ENCODE measurements around the gene STARD9. TPM values are rescaled to one million over a fixed set of nuclear protein-coding genes. Genes with fewer than 3 reads are reported as not detected.

STARD9 gene
- total RNA-seq (ENCODE audit: unreplicated experiment) = 7.2 TPM
- long read RNA-seq, partial matches to known transcripts = 1 of 1 reads
- long read RNA-seq, other reads (novel, unspliced or antisense) = 0 of 1 reads

DNA sequence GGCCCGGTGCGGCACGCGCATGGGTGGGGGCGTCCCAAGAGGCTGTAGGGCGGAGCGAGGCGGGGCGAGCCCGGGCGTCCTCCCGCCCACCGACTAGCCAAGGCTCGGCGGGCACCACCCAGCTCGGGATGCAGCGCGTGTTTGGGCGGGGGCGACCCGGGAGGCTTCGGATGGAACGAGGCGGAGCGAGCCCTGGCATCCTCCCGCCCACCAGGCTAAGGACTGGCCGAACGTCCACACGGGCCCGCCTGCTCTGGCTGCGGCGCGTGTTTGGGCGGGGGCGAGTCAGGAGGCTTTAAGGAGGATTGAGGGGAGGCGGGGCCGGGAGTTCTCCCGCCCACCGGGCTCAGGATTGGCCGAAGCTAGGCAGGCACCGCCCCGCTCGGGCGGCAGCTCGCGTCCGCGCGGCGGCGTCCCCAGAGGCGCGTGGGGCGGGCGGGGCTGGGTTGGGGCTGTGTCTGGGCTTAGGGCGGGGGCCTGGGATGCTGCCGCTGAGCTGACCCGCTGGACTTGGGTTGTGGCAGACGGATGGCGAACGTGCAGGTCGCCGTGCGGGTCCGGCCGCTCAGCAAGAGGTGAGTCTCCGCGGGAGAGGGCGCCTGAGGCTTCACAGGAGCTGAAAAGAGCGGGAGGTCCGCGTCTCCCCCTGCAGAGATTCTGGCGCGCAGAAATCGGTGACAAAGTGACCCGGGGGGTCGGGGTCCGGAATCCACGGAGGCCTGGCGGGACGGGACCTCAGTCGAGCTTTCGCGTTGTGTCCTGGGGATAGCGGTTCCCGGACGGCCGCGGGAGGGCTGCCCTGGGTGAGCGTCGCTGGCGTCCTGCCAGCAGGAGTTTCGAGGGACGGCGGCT lies at the start of gene STARD9:
STARD9 (plus strand) TSS at position 419 of the 852 bp plus-strand sequence; CDS start at position 529, 110 bp downstream.
- Mint-ChIP-seq H3K36me3 (ENCODE audit: low read depth, unreplicated experiment) (peaks cover 13% of the 10 kb centered on the region), H3K27me3 (ENCODE audit: unreplicated experiment) (peaks cover 8% of the 10 kb centered on the region), H3K27ac (ENCODE audit: unreplicated experiment) (peak within 1 kb of the TSS; percentile 70), H3K4me3 (ENCODE audit: unreplicated experiment) (peak within 1 kb of the TSS; percentile 91), H3K9me3 (ENCODE audit: unreplicated experiment) (no peaks in the 10 kb centered on the region), H3K4me1 (ENCODE audit: unreplicated experiment) (peaks cover 21% of the 10 kb centered on the region)
- peak; percentile 97 for DNase-seq (ENCODE audit: low spot score)
- TF ChIP-seq, protein P1, sequence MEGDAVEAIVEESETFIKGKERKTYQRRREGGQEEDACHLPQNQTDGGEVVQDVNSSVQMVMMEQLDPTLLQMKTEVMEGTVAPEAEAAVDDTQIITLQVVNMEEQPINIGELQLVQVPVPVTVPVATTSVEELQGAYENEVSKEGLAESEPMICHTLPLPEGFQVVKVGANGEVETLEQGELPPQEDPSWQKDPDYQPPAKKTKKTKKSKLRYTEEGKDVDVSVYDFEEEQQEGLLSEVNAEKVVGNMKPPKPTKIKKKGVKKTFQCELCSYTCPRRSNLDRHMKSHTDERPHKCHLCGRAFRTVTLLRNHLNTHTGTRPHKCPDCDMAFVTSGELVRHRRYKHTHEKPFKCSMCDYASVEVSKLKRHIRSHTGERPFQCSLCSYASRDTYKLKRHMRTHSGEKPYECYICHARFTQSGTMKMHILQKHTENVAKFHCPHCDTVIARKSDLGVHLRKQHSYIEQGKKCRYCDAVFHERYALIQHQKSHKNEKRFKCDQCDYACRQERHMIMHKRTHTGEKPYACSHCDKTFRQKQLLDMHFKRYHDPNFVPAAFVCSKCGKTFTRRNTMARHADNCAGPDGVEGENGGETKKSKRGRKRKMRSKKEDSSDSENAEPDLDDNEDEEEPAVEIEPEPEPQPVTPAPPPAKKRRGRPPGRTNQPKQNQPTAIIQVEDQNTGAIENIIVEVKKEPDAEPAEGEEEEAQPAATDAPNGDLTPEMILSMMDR (IDR thresholded peaks at IDR 0.05; ENCODE audit: unreplicated experiment) = no peak

DNA sequence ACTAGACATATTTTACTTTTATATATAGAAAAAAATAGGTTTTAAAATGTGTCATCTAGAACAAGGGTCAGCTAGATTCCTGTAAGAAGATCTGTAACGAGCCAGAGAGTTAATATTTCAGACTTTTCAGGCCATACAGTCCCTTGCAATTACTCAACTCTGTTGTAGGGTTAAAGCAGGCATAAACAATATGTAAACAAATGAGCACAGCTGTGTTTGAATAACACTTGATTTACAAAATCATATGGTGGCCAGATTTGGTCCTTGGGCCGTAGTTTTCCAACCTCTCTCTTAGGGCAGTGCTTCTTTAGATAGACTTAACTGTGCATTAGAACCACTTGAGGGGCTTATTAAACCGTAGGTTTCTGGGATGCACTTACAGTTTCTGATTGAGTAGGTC lies 46.4 kb upstream of the STARD9 start:
- no peaks in the 10 kb centered on the region for H3K9me3 Mint-ChIP-seq (ENCODE audit: unreplicated experiment)
- H3K27me3 Mint-ChIP-seq (ENCODE audit: unreplicated experiment) = no peaks in the 10 kb centered on the region
- no peak overlapping the region for H3K4me3 Mint-ChIP-seq (ENCODE audit: unreplicated experiment)
- H3K4me1 Mint-ChIP-seq (ENCODE audit: unreplicated experiment) = no peaks in the 10 kb centered on the region
- no peak overlapping the region for H3K27ac Mint-ChIP-seq (ENCODE audit: unreplicated experiment)
- TF ChIP-seq, protein P1 (IDR thresholded peaks at IDR 0.05; ENCODE audit: unreplicated experiment) = no peak
- no peak for DNase-seq (ENCODE audit: low spot score)
- peaks cover 25% of the 10 kb centered on the region for H3K36me3 Mint-ChIP-seq (ENCODE audit: low read depth, unreplicated experiment)

DNA sequence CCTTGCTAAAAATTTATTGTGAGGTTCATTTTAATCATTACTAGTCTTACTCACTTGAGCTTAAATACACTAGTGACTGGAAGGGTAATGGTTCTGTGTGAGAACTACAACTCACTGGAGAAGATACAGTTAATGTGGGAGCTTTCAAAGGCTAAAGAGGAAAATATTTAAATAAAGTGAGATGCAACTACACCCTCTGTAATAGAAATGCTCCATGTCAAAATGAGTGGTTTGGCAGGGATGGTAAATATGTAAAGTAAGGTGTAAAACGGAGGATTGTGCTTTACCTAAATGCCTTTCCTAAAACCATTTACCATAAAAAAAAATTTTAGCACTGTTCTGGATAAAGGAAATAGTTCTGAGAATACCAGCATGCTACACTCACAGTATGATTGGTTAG lies 42.2 kb upstream of the STARD9 start:
- no peak for DNase-seq (ENCODE audit: low spot score)
- TF ChIP-seq, protein P1 (IDR thresholded peaks at IDR 0.05; ENCODE audit: unreplicated experiment) = no peak
- Mint-ChIP-seq H3K36me3 (ENCODE audit: low read depth, unreplicated experiment) (peaks cover 28% of the 10 kb centered on the region), H3K4me3 (ENCODE audit: unreplicated experiment) (no peak overlapping the region), H3K9me3 (ENCODE audit: unreplicated experiment) (no peaks in the 10 kb centered on the region), H3K27ac (ENCODE audit: unreplicated experiment) (no peak overlapping the region), H3K27me3 (ENCODE audit: unreplicated experiment) (peaks cover 3% of the 10 kb centered on the region), H3K4me1 (ENCODE audit: unreplicated experiment) (no peaks in the 10 kb centered on the region)

DNA sequence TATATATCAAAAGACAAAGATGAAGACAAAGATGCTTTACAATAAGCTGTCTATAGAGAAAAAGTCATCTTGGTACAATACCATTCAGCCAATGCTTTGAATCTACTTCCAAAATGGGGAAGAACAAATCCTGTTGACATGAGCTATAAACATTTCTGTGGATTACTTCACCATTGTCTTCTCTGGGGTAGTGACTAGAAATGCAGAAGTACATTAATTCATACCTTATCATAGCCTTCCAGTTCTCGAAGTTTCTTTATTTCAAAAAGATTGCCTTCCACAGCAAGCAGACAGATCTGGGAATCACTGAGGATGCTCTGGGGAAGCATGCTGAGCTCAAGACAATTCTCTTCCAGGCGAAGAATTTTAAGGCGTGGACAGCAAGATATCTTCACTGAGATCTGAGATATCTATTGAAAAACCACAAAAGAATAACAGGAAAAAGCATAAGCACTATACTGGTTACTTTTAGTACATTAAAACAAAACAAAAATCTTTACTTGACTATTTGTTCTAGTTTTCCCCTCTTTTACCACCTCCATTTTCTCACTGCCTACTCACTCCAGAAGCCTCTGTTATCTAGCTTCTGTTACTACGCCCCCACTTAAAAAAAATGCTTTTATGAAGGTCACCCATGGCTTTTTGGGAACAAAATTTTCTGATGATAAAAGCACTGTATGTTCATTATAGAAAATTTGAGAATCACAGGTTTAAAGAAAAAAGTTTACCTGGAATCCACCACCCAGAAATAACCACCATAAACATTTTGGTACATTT lies 30.4 kb upstream of the STARD9 start:
- H3K27me3 Mint-ChIP-seq (ENCODE audit: unreplicated experiment) = peaks cover 3% of the 10 kb centered on the region
- H3K9me3 Mint-ChIP-seq (ENCODE audit: unreplicated experiment) = no peaks in the 10 kb centered on the region
- H3K4me3 Mint-ChIP-seq (ENCODE audit: unreplicated experiment) = no peak overlapping the region
- H3K36me3 Mint-ChIP-seq (ENCODE audit: low read depth, unreplicated experiment) = peaks cover 4% of the 10 kb centered on the region
- no peak overlapping the region for H3K27ac Mint-ChIP-seq (ENCODE audit: unreplicated experiment)
- no peak for DNase-seq (ENCODE audit: low spot score)
- H3K4me1 Mint-ChIP-seq (ENCODE audit: unreplicated experiment) = peaks cover 18% of the 10 kb centered on the region
- TF ChIP-seq, protein P1 (IDR thresholded peaks at IDR 0.05; ENCODE audit: unreplicated experiment) = no peak
